Mammary epithelial cell (primary cell): ENCODE data around the gene PDX1.

Source experiments
- CTCF ChIP-seq, 2 donors: IDR thresholded peaks in 1 of 2; conservative IDR thresholded peaks in 1 of 2; 2 replicates each; pipeline ENCODE4 v1.5.1; 2011 to 2012; ENCODE audit warnings: inconsistent platforms in 2 of 2, low read length in 2 of 2, mild to moderate bottlenecking in 2 of 2, control low read depth in 1 of 2, low read depth in 1 of 2; ENCODE audit not compliant: insufficient read depth in 1 of 2; ENCODE audit errors: extremely low read depth in 1 of 2
- EZH2 ChIP-seq: IDR thresholded peaks from 2 replicates; pipeline ENCODE4 v1.6.1; 2012; ENCODE audit warnings: low read length, inconsistent platforms, borderline replicate concordance

GRCh38 chr13:27919934-27920676 lies at the start of gene PDX1:
- TF ChIP-seq CTCF (conservative IDR thresholded peaks at IDR 0.05 in 1 of 2, IDR thresholded peaks at IDR 0.05 in 1 of 2; ENCODE audit: extremely low read depth in 1 of 2, insufficient read depth in 1 of 2, low read depth in 1 of 2, low read length in 2 of 2) = no peak
- no peak for TF ChIP-seq EZH2
